Suprapubic skin (tissue), 3 donors: ENCODE measurements around the gene CHDH.

ENCODE experiments used
- EP300 ChIP-seq: sonication (generic); formaldehyde crosslinking; IDR thresholded peaks from one replicate; pipeline ENCODE4 v1.6.1; 2017; ENCODE audit warnings: antibody characterized with exemption
- POLR2A ChIP-seq, 2 donors: fragments of 450-650 bp; IDR thresholded peaks; one replicate each; pipeline ENCODE4 v1.6.1; 2017; ENCODE audit warnings: antibody characterized with exemption in 2 of 2, mild to moderate bottlenecking in 2 of 2, moderate library complexity in 2 of 2
- TF ChIP-seq, protein P1 (sequence below), 2 donors: fragments of 200-600 bp in 1 of 2; fragments of 450-650 bp in 1 of 2; sonication (generic) in 1 of 2; IDR thresholded peaks; one replicate each; pipeline ENCODE4 v1.5.1; 2016 to 2019; ENCODE audit warnings: antibody characterized with exemption in 2 of 2, mild to moderate bottlenecking in 1 of 2, moderate library complexity in 1 of 2

DNA sequence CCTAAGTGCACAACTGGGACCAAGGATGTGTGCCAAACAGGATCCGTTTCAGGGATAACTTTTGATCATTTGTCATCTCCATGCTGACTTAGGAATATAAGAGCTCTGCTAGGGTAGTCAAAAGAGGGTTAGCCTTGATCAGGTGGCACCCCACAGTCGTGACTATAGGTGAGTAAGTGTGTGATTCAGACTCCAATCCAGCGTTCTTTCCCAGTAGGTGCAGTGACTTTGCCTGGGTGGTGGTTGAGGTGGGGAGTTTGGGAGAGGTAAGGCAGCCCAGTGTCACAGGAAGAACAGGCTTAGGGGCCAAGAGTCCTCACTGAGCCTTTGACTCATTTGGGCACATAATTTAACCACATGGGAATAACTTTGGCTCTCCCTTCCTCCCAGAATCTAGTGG, 51.0 kb downstream of the CHDH start:
- TF ChIP-seq, protein P1, sequence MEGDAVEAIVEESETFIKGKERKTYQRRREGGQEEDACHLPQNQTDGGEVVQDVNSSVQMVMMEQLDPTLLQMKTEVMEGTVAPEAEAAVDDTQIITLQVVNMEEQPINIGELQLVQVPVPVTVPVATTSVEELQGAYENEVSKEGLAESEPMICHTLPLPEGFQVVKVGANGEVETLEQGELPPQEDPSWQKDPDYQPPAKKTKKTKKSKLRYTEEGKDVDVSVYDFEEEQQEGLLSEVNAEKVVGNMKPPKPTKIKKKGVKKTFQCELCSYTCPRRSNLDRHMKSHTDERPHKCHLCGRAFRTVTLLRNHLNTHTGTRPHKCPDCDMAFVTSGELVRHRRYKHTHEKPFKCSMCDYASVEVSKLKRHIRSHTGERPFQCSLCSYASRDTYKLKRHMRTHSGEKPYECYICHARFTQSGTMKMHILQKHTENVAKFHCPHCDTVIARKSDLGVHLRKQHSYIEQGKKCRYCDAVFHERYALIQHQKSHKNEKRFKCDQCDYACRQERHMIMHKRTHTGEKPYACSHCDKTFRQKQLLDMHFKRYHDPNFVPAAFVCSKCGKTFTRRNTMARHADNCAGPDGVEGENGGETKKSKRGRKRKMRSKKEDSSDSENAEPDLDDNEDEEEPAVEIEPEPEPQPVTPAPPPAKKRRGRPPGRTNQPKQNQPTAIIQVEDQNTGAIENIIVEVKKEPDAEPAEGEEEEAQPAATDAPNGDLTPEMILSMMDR (IDR thresholded peaks at IDR 0.05), result no peak
- TF ChIP-seq POLR2A (IDR thresholded peaks at IDR 0.05) (no peak), EP300 (no peak)
